Cardiac muscle cell (in vitro differentiated cells and primary cell): ENCODE data around the gene CLCA2. TPM values are rescaled to one million over a fixed set of nuclear protein-coding genes. Genes with fewer than 3 reads are reported as not detected.
A peak's percentile ranks its signal among the peaks of the same experiment; 100 is the strongest.

Experiments used
- DNase-seq, 2 donors: peaks; one replicate each; pipeline versions ENCODE4 v3.0.0 to v3.0.0-alpha.2; 2010 to 2017; ENCODE audit warnings: low read depth in 1 of 2, low spot score in 1 of 2
- H3K27ac ChIP-seq: fragments of 200-600 bp; sonication (generic); 2 replicates; pipeline ENCODE4 v1.5.1; 2016
- H3K27me3 ChIP-seq: fragments of 200-600 bp; sonication (generic); 2 replicates; pipeline ENCODE4 v1.6.0; 2016; ENCODE audit warnings: control low read depth
- H3K36me3 ChIP-seq: fragments of 200-600 bp; sonication (generic); 2 replicates; pipeline ENCODE4 v1.5.1; 2016; ENCODE audit warnings: control low read depth
- H3K4me1 ChIP-seq: fragments of 200-600 bp; sonication (generic); 2 replicates; pipeline ENCODE4 v1.8.1; 2017; ENCODE audit warnings: low read depth, mild to moderate bottlenecking, mixed run types
- H3K4me3 ChIP-seq: fragments of 200-600 bp; sonication (generic); 2 replicates; pipeline ENCODE4 v1.5.1; 2016; ENCODE audit warnings: mild to moderate bottlenecking
- H3K9me3 ChIP-seq: fragments of 200-600 bp; sonication (generic); 2 replicates; pipeline ENCODE4 v1.5.1; 2017; ENCODE audit warnings: low read depth, mild to moderate bottlenecking, control low read depth
- CTCF ChIP-seq: IDR thresholded peaks from 2 replicates; pipeline ENCODE4 v1.5.1; 2012; ENCODE audit warnings: low read depth, mild to moderate bottlenecking, low read length
- polyA plus RNA-seq: library from polyadenylated mRNA; unstranded; fragments of >200 nt; fragmentation: Nextera tagmentation; extraction: Ambion mirVana; gene quantifications from 2 replicates; pipeline ENCODE4 v1.2.1, GENCODE V29; 2016
- total RNA-seq: library from RNA; depleted of rRNA; stranded (reverse); fragments of >200 nt; gene quantifications from 2 replicates; pipeline ENCODE4 v1.2.3, GENCODE V29; 2016

Gene CLCA2
- total and polyA plus RNA-seq, 2 experiments from 2014 or later: not detected

- Histone ChIP-seq H3K27me3 (no peaks in the 10 kb centered on the region), H3K4me3 (no peak overlapping the region), H3K36me3 (no peaks in the 10 kb centered on the region), H3K4me1 (no peaks in the 10 kb centered on the region), H3K27ac (no peak overlapping the region), H3K9me3 (no peaks in the 10 kb centered on the region)
- DNase-seq: no peak
- TF ChIP-seq CTCF: no peak
These were observed 48.2 kb downstream of the CLCA2 start for GRCh38 chr1:86472152-86472551.

DNA sequence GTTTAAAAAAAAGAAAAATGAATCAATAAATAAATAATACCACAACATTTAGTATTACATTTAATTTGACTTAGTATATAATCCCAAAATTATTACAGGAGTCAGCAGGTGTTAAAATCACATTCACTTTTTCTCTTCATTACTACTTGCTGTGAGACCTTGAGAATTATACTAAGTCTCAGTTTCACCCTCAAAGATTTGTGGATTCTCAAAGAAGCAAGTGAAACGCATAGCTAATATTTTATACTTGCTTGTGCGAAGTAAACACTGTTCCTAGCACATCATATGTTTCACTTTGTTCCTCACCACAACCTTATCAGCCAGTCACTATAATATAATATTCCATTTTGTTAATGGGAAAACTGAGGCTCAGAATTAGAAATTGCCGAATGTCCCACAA lies 48.8 kb downstream of the CLCA2 start:
- DNase-seq: no peak
- H3K27ac ChIP-seq: no peak overlapping the region
- no peaks in the 10 kb centered on the region for H3K9me3 ChIP-seq
- no peaks in the 10 kb centered on the region for H3K4me1 ChIP-seq
- no peak overlapping the region for H3K4me3 ChIP-seq
- TF ChIP-seq CTCF: no peak
- H3K27me3 ChIP-seq: no peaks in the 10 kb centered on the region
- no peaks in the 10 kb centered on the region for H3K36me3 ChIP-seq

DNA sequence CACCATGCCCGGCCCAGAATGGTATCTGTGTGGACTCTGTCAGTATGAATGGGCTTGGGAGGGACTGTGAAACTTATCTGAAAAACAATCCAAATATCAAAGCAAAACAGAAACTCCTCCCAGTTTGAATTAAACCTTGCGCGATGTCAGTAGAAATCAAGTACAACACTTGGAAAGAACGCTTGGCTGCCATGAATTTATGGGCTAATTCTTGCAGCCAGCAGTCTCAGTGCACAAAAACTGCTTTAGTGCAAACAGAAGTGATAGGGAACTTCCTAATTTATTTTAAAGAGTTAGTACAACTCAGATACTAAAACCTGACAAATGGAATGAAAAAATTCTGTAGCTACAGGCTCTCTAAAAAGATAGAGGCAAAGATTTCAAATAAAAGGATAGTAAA lies 53.3 kb downstream of the CLCA2 start:
- Histone ChIP-seq H3K4me3 (no peak overlapping the region), H3K4me1 (no peaks in the 10 kb centered on the region), H3K27me3 (no peaks in the 10 kb centered on the region), H3K36me3 (no peaks in the 10 kb centered on the region), H3K9me3 (no peaks in the 10 kb centered on the region), H3K27ac (no peak overlapping the region)
- no peak for DNase-seq
- TF ChIP-seq CTCF: no peak

- no peak for DNase-seq
- Histone ChIP-seq H3K27ac (no peak overlapping the region), H3K27me3 (no peaks in the 10 kb centered on the region), H3K4me1 (no peaks in the 10 kb centered on the region), H3K4me3 (no peak overlapping the region), H3K36me3 (no peaks in the 10 kb centered on the region), H3K9me3 (no peaks in the 10 kb centered on the region)
- TF ChIP-seq CTCF: no peak
These were observed 53.7 kb downstream of the CLCA2 start for GRCh38 chr1:86477682-86478081.

DNA sequence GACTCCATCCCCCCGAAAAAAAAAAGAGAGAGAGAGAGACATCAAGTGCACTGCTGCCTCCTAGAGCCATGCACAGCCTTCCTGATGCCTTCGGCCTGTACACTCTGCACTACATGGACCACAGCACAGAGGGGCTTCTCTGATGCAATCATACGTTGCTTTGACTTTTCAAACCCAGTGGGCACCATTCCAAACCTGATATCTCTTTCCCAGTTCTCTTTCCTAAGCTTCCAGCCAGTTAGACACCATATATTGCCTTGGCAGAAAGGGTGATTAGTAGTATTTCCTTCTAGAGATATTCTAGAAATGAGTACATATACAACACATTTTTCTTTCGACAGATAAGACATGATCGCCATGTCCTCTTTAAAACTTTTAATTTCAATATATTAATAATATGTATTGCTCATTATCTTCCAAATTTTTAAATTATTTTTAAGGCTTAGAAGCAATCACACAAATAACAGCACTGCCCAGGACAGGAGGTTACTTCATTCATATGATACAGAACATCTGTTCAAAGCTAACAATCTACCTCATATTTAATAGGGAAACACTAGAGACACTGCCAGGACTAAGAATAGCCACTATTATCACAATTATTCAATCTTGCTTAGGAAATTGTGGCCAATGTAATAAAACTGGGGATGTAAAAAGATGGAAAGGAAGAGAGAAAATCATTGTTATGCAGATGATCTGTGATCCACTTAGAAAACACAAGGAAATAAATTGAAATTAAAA lies 54.6 kb downstream of the CLCA2 start:
- Histone ChIP-seq H3K27ac (no peak overlapping the region), H3K36me3 (no peaks in the 10 kb centered on the region), H3K4me1 (no peaks in the 10 kb centered on the region), H3K9me3 (no peaks in the 10 kb centered on the region), H3K27me3 (no peaks in the 10 kb centered on the region), H3K4me3 (no peak overlapping the region)
- DNase-seq: peak in 1 of 2 donors; percentile 24
- no peak for TF ChIP-seq CTCF
